GM12878 (cell line): ENCODE data around the gene ITFG1.

ENCODE experiments used
- CEBPB ChIP-seq, 2 experiments: fragments of 150-350 bp in 1 of 2; IDR thresholded peaks; 2 replicates each; pipeline ENCODE4 v1.6.1; 2012 to 2014; ENCODE audit warnings: low read depth in 2 of 2, low read length in 2 of 2, borderline replicate concordance in 1 of 2, inconsistent platforms in 1 of 2
- CHD2 ChIP-seq: IDR thresholded peaks from 2 replicates; pipeline ENCODE4 v1.6.1; 2011; ENCODE audit warnings: low read depth, low read length, improper control_type of control experiment, borderline replicate concordance
- CREM ChIP-seq: IDR thresholded peaks from 2 replicates; pipeline ENCODE4 v1.6.1; 2014; ENCODE audit warnings: antibody characterized with exemption, low read depth
- EGR1 ChIP-seq, 2 experiments: IDR thresholded peaks; 1 replicate in 1 of 2; 2 replicates in 1 of 2; pipeline ENCODE4 v1.6.1; 2011 to 2012; ENCODE audit warnings: low read depth in 2 of 2, low read length in 2 of 2, borderline replicate concordance in 1 of 2, mild to moderate bottlenecking in 1 of 2, moderate library complexity in 1 of 2
- HDAC6 ChIP-seq: fragments of 200-600 bp; sonication (generic); IDR thresholded peaks from one replicate; pipeline ENCODE4 v1.8.0; 2017; ENCODE audit warnings: antibody characterized with exemption; ENCODE audit not compliant: unreplicated experiment
- POLR2A ChIP-seq: IDR thresholded peaks from 2 replicates; pipeline ENCODE4 v1.6.1; 2011; ENCODE audit warnings: low read depth, mild to moderate bottlenecking, low read length
- POLR2AphosphoS5 ChIP-seq: IDR thresholded peaks from 2 replicates; pipeline ENCODE4 v1.6.1; 2011; ENCODE audit warnings: mild to moderate bottlenecking, low read length, inconsistent platforms
- RFX5 ChIP-seq: IDR thresholded peaks from 2 replicates; pipeline ENCODE4 v1.6.1; 2011; ENCODE audit warnings: low read depth, low read length, improper control_type of control experiment
- SPI1 ChIP-seq: IDR thresholded peaks from 2 replicates; pipeline ENCODE4 v1.6.1; 2011; ENCODE audit warnings: low read depth, mild to moderate bottlenecking, low read length, moderate library complexity, borderline replicate concordance; ENCODE audit not compliant: insufficient read depth

GRCh38 chr16:47413041-47413440 is 47.8 kb downstream of the ITFG1 start:
- TF ChIP-seq CREM (no peak), CHD2 (no peak), CEBPB (IDR thresholded peaks at IDR 0.05; ENCODE audit: borderline replicate concordance in 1 of 2, low read depth in 2 of 2, low read length in 2 of 2) (no peak), POLR2AphosphoS5 (no peak), EGR1 (IDR thresholded peaks at IDR 0.05; ENCODE audit: borderline replicate concordance in 1 of 2, low read depth in 2 of 2, low read length in 2 of 2) (no peak), HDAC6 (no peak), SPI1 (no peak), RFX5 (no peak), POLR2A (no peak)
